Hematopoietic multipotent progenitor cell treated with erythropoietin and hydrocortisone succinate and interleukin-3 and kit ligand, for 4 days (in vitro differentiated cells): ENCODE data around the gene ZNF716.
"Not testable (repeated sequence)": the region's sequence is repeated elsewhere in the genome, so short reads cannot be mapped to it uniquely, and the experiment has no call there.

Source experiments
- DNase-seq: peaks from one replicate; pipeline ENCODE4 v3.0.0-alpha.2; 2015

ZNF716 gene

GRCh38 chr7:57449904-57450303, at the start of gene ZNF716:
TSS of gene ZNF716 (plus strand) at chr7:57450177. CDS start at chr7:57450289, 112 bp downstream.
- no peak for DNase-seq

GRCh38 chr7:57400531-57401155, 49.3 kb upstream of the ZNF716 start:
- DNase-seq: no peak

GRCh38 chr7:57403051-57403450, 46.9 kb upstream of the ZNF716 start:
- not testable (repeated sequence) for DNase-seq

GRCh38 chr7:57403601-57404342, 46.2 kb upstream of the ZNF716 start:
- no peak for DNase-seq

GRCh38 chr7:57404343-57404966, 45.5 kb upstream of the ZNF716 start:
- DNase-seq: no peak

GRCh38 chr7:57404967-57405421, 45.0 kb upstream of the ZNF716 start:
- DNase-seq: no peak

- DNase-seq: no peak
Measured at GRCh38 chr7:57407125-57407524, 42.9 kb upstream of the ZNF716 start.

GRCh38 chr7:57412168-57412567, 37.8 kb upstream of the ZNF716 start:
- no peak for DNase-seq

GRCh38 chr7:57412618-57413017, 37.4 kb upstream of the ZNF716 start:
- no peak for DNase-seq

GRCh38 chr7:57413529-57414398, 36.2 kb upstream of the ZNF716 start:
- no peak for DNase-seq

- no peak for DNase-seq
Measured at GRCh38 chr7:57414415-57414814, 35.6 kb upstream of the ZNF716 start.

- DNase-seq: no peak
Measured at GRCh38 chr7:57414852-57415251, 35.1 kb upstream of the ZNF716 start.

GRCh38 chr7:57415326-57415725, 34.7 kb upstream of the ZNF716 start:
- DNase-seq: no peak

GRCh38 chr7:57415730-57416129, 34.2 kb upstream of the ZNF716 start:
- no peak for DNase-seq

GRCh38 chr7:57416601-57417358, 33.2 kb upstream of the ZNF716 start:
- DNase-seq: no peak

- DNase-seq: no peak
Measured at GRCh38 chr7:57417736-57418135, 32.2 kb upstream of the ZNF716 start.

- DNase-seq: no peak
Measured at GRCh38 chr7:57423768-57424167, 26.2 kb upstream of the ZNF716 start.

GRCh38 chr7:57424515-57425238, 25.3 kb upstream of the ZNF716 start:
- DNase-seq: no peak

- no peak for DNase-seq
Measured at GRCh38 chr7:57425239-57425944, 24.6 kb upstream of the ZNF716 start.

GRCh38 chr7:57425969-57426628, 23.9 kb upstream of the ZNF716 start:
- no peak for DNase-seq
